ENCODE results near the gene CECR2.

CECR2 gene

GRCh38 chr22:17484608-17485007, 115.3 kb downstream of the CECR2 start:
- no peak overlapping the region for H2AFZ ChIP-seq (ENCODE audit: low read depth, low read length)
- H4K20me1 ChIP-seq (ENCODE audit: insufficient read depth, low read length) = no peaks in the 10 kb centered on the region
- H3K27ac ChIP-seq (ENCODE audit: low read length) = no peak overlapping the region
- H3K4me1 ChIP-seq (ENCODE audit: insufficient read depth, low read length) = no peaks in the 10 kb centered on the region
- no peak overlapping the region for H3K9ac ChIP-seq (ENCODE audit: low read depth, low read length)
- no peaks in the 10 kb centered on the region for H3K9me3 ChIP-seq (ENCODE audit: insufficient read depth, low read length, severe bottlenecking)
- no peaks in the 10 kb centered on the region for H3K27me3 ChIP-seq (ENCODE audit: insufficient read depth, low read length, poor library complexity)
- ATAC-seq (ENCODE audit: insufficient read depth, low read depth) = no peak
- no peak overlapping the region for H3K4me3 ChIP-seq (ENCODE audit: low read depth in 1 of 2, low read length in 2 of 2)
- TF ChIP-seq, protein P1, sequence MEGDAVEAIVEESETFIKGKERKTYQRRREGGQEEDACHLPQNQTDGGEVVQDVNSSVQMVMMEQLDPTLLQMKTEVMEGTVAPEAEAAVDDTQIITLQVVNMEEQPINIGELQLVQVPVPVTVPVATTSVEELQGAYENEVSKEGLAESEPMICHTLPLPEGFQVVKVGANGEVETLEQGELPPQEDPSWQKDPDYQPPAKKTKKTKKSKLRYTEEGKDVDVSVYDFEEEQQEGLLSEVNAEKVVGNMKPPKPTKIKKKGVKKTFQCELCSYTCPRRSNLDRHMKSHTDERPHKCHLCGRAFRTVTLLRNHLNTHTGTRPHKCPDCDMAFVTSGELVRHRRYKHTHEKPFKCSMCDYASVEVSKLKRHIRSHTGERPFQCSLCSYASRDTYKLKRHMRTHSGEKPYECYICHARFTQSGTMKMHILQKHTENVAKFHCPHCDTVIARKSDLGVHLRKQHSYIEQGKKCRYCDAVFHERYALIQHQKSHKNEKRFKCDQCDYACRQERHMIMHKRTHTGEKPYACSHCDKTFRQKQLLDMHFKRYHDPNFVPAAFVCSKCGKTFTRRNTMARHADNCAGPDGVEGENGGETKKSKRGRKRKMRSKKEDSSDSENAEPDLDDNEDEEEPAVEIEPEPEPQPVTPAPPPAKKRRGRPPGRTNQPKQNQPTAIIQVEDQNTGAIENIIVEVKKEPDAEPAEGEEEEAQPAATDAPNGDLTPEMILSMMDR (IDR thresholded peaks at IDR 0.05; ENCODE audit: borderline replicate concordance, extremely low read depth, low read length, poor library complexity, severe bottlenecking) = no peak
- no peak for TF ChIP-seq EZH2 (IDR thresholded peaks at IDR 0.05; ENCODE audit: borderline replicate concordance, low read depth, low read length, severe bottlenecking)
- no peak for DNase-seq
- H3K79me2 ChIP-seq (ENCODE audit: insufficient read depth, low read length) = no peaks in the 10 kb centered on the region
- H3K36me3 ChIP-seq (ENCODE audit: insufficient read depth, low read length) = no peaks in the 10 kb centered on the region
- H3K4me2 ChIP-seq (ENCODE audit: insufficient read depth, low read length) = no peak overlapping the region

GRCh38 chr22:17486313-17486712, 117.1 kb downstream of the CECR2 start:
- H3K36me3 ChIP-seq (ENCODE audit: insufficient read depth, low read length) = no peaks in the 10 kb centered on the region
- no peaks in the 10 kb centered on the region for H4K20me1 ChIP-seq (ENCODE audit: insufficient read depth, low read length)
- no peak overlapping the region for H2AFZ ChIP-seq (ENCODE audit: low read depth, low read length)
- TF ChIP-seq, protein P1 (IDR thresholded peaks at IDR 0.05; ENCODE audit: borderline replicate concordance, extremely low read depth, low read length, poor library complexity, severe bottlenecking) = no peak
- no peak for TF ChIP-seq EZH2 (IDR thresholded peaks at IDR 0.05; ENCODE audit: borderline replicate concordance, low read depth, low read length, severe bottlenecking)
- no peak overlapping the region for H3K9ac ChIP-seq (ENCODE audit: low read depth, low read length)
- no peaks in the 10 kb centered on the region for H3K27me3 ChIP-seq (ENCODE audit: insufficient read depth, low read length, poor library complexity)
- H3K4me3 ChIP-seq (ENCODE audit: low read depth in 1 of 2, low read length in 2 of 2) = no peak overlapping the region
- no peaks in the 10 kb centered on the region for H3K4me1 ChIP-seq (ENCODE audit: insufficient read depth, low read length)
- H3K79me2 ChIP-seq (ENCODE audit: insufficient read depth, low read length) = no peaks in the 10 kb centered on the region
- no peak overlapping the region for H3K4me2 ChIP-seq (ENCODE audit: insufficient read depth, low read length)
- H3K9me3 ChIP-seq (ENCODE audit: insufficient read depth, low read length, severe bottlenecking) = no peaks in the 10 kb centered on the region
- ATAC-seq (ENCODE audit: insufficient read depth, low read depth) (no peak; the same call in 2 of the 3 replicates), DNase-seq (no peak)
- H3K27ac ChIP-seq (ENCODE audit: low read length) = no peak overlapping the region

DNA sequence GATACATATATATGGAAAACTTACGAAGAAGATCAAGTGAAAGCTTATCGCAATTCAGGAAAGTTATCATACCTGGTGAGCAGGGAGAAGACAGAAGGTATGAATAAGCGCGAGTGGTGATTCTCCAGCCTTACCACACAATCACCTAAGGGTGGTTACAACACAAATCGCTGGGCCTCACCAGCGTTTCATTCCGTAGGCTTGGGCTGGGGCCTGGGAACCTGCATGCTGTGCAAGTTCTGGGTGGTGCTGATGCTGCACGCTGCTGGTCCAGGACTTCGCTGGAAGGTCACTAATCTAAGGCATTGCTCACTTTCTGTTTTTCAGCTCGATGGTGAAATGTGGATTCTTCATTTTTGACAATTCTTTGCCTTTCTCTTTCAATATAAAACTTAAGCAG, 117.5 kb downstream of the CECR2 start:
- Histone ChIP-seq H2AFZ (ENCODE audit: low read depth, low read length) (no peak overlapping the region), H3K4me2 (ENCODE audit: insufficient read depth, low read length) (no peak overlapping the region), H3K27me3 (ENCODE audit: insufficient read depth, low read length, poor library complexity) (peaks cover under 1% of the 10 kb centered on the region), H3K4me3 (ENCODE audit: low read depth in 1 of 2, low read length in 2 of 2) (no peak overlapping the region), H4K20me1 (ENCODE audit: insufficient read depth, low read length) (no peaks in the 10 kb centered on the region), H3K36me3 (ENCODE audit: insufficient read depth, low read length) (no peaks in the 10 kb centered on the region), H3K79me2 (ENCODE audit: insufficient read depth, low read length) (no peaks in the 10 kb centered on the region), H3K9ac (ENCODE audit: low read depth, low read length) (no peak overlapping the region), H3K27ac (ENCODE audit: low read length) (no peak overlapping the region), H3K4me1 (ENCODE audit: insufficient read depth, low read length) (no peaks in the 10 kb centered on the region), H3K9me3 (ENCODE audit: insufficient read depth, low read length, severe bottlenecking) (no peaks in the 10 kb centered on the region)
- DNase-seq = no peak
- no peak for TF ChIP-seq EZH2 (IDR thresholded peaks at IDR 0.05; ENCODE audit: borderline replicate concordance, low read depth, low read length, severe bottlenecking)
- TF ChIP-seq, protein P1 (IDR thresholded peaks at IDR 0.05; ENCODE audit: borderline replicate concordance, extremely low read depth, low read length, poor library complexity, severe bottlenecking) = no peak
- no peak for ATAC-seq (ENCODE audit: insufficient read depth, low read depth)

GRCh38 chr22:17489101-17489500, 119.8 kb downstream of the CECR2 start:
- no peak overlapping the region for H3K4me2 ChIP-seq (ENCODE audit: insufficient read depth, low read length)
- no peak for DNase-seq
- H2AFZ ChIP-seq (ENCODE audit: low read depth, low read length) = no peak overlapping the region
- H3K9me3 ChIP-seq (ENCODE audit: insufficient read depth, low read length, severe bottlenecking) = no peaks in the 10 kb centered on the region
- no peak overlapping the region for H3K4me3 ChIP-seq (ENCODE audit: low read depth in 1 of 2, low read length in 2 of 2)
- no peaks in the 10 kb centered on the region for H3K36me3 ChIP-seq (ENCODE audit: insufficient read depth, low read length)
- no peak overlapping the region for H3K9ac ChIP-seq (ENCODE audit: low read depth, low read length)
- TF ChIP-seq, protein P1 (IDR thresholded peaks at IDR 0.05; ENCODE audit: borderline replicate concordance, extremely low read depth, low read length, poor library complexity, severe bottlenecking) = no peak
- no peak for TF ChIP-seq EZH2 (IDR thresholded peaks at IDR 0.05; ENCODE audit: borderline replicate concordance, low read depth, low read length, severe bottlenecking)
- ATAC-seq (ENCODE audit: insufficient read depth, low read depth) = no peak
- no peaks in the 10 kb centered on the region for H3K4me1 ChIP-seq (ENCODE audit: insufficient read depth, low read length)
- no peak overlapping the region for H3K27ac ChIP-seq (ENCODE audit: low read length)
- H3K27me3 ChIP-seq (ENCODE audit: insufficient read depth, low read length, poor library complexity) = peaks cover 6% of the 10 kb centered on the region
- H3K79me2 ChIP-seq (ENCODE audit: insufficient read depth, low read length) = no peaks in the 10 kb centered on the region
- no peaks in the 10 kb centered on the region for H4K20me1 ChIP-seq (ENCODE audit: insufficient read depth, low read length)
